HG02885 (cell line): Measurements from ENCODE around the gene MAPT.
"Not testable (repeated sequence)": the region's sequence is repeated elsewhere in the genome, so short reads cannot be mapped to it uniquely, and the experiment has no call there.

Experiments
- ATAC-seq: cut with Tn5 transposase; IDR thresholded peaks from one replicate; pipeline ENCODE4 v1.9.1; 2021; ENCODE audit warnings: mild to moderate bottlenecking; ENCODE audit not compliant: unreplicated experiment, poor library complexity

The MAPT gene

GRCh38 chr17:45895969-45896785 lies 1.8 kb downstream of the MAPT start:
- no peak for ATAC-seq

GRCh38 chr17:45896803-45897693 lies 2.7 kb downstream of the MAPT start:
- ATAC-seq, result no peak

DNA sequence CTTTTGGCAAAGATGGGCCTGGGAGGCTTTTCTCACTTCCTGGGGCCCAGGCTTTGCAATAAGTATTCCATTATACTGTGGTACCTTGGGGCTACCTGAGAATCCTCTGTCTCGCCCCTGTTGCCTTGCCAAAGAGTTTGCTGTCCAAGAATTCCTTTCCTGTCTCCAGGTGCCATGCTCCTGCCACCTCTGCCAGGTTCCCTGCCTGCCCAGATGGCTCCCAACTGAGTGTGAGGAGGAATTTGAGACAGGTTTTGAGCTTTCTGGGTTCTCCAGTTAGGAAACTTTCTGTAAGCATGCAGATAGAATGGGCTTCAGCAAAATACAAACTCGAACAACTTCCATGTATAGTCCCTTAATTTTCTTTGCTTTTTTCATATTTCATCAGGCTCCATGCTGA lies 5.8 kb downstream of the MAPT start:
- ATAC-seq, result no peak

- no peak for ATAC-seq
These were observed 6.5 kb downstream of the MAPT start for GRCh38 chr17:45900723-45901415.

DNA sequence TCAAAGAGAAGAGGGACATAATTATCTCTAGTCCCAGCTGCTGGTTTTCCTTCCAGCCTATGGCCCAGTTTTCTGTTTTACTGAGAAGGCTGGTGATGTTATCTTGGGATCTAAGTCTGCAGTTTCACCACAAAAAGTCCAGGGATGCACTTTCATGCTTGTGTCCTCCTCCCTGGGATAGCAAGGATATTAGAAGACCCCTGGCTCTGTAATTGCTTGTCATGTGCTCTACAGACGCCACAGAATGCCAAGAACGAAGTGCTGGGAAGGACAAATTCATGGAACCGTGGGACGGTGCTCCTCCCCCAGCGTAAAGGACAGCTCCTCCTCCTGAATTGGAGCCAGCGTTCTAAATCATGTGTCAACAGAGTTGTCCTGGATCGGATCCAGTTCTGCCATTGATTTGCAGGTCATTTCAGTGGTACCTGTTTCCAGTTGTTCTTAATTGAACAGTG lies 8.6 kb downstream of the MAPT start:
- ATAC-seq, result no peak

DNA sequence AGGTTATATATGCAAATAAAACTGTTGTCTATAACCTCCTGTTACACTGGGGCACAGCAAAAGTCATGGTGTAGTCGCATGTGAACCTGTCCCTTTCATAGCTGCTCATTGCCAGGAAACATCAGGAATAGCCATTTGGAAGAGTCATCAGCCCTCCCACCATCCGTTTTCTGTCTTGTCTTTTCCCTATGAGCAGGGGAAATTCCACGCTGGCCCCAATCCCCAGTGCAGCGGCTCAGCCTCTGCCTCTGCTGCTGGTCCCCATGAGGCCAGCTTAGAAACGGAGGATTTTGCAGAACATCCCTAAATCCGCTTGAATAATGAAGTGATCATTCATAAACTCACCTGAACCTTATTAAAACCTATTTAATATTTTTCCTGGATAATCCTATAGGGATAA lies 10.5 kb downstream of the MAPT start:
- no peak for ATAC-seq

DNA sequence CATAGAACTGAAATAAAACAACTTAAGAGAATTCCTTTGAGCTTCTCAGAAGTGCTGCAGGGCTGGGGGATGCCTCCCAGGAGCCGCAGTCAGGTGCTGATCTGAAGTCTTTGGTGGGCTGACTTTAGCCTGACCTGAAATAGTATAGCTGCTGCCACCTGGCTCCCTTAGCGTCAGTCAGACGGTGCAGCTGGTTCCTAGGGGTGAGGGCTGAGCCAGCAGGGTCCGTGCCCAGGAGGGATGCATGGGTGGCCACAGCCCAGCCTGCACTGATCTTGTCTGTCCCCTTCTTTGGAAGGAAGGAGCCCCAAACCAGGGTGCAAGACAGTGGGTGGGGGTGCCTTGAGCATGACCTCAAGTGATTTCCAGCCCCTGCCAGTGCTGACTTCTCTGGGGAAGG lies 11.5 kb downstream of the MAPT start:
- no peak for ATAC-seq

DNA sequence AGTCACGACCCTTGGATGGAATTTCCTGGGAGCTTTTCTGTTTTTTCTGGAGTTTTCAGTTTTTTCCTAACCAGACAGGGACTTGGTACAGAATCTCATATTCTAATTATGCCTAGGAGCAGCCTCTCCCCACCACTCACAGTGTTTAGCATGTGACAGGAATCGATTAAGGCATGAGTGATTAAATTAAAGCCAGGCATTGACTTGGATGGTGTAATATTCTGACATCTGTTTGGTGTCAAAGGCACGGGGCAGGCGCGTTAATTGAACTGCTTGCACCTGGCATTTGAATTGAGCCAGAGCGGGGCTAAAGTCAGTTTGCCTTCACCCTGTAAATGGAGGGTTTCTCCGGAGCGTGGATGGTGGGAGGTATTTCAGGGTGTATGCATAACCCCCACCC lies 11.9 kb downstream of the MAPT start:
- no peak for ATAC-seq

DNA sequence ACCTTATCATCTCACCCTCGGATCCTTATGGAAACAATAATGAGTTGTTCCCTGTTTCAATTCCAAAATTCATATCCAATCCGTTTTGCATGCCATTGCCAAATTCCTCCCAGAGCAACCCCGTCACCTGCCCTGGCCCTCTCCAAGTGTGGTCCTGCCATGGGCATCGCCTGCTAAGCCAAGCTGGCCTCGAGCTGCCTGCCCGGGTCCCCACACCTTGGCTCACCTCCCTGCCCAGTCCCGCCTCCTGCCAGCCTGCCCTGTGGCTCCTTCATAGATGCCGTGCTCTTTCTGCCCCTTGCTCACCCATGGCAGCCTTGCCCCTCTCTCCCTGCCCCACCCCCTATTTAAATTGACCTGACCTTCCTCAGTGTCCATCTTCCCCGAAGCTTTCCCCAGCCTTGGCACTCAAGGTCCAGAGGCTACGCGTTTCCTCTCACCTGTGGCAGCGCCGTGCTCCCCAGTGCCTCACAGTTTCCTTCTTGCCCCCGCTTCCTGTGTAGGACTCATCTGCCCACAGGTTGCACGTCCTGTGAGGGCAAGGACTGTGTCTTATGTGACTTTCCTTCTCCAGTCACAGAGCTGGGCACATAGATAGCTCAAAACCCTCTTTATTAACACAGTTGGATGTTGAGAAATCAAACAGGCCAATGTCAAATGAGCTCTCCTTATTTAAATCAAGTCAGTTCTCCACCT lies 12.7 kb downstream of the MAPT start:
- no peak for ATAC-seq

DNA sequence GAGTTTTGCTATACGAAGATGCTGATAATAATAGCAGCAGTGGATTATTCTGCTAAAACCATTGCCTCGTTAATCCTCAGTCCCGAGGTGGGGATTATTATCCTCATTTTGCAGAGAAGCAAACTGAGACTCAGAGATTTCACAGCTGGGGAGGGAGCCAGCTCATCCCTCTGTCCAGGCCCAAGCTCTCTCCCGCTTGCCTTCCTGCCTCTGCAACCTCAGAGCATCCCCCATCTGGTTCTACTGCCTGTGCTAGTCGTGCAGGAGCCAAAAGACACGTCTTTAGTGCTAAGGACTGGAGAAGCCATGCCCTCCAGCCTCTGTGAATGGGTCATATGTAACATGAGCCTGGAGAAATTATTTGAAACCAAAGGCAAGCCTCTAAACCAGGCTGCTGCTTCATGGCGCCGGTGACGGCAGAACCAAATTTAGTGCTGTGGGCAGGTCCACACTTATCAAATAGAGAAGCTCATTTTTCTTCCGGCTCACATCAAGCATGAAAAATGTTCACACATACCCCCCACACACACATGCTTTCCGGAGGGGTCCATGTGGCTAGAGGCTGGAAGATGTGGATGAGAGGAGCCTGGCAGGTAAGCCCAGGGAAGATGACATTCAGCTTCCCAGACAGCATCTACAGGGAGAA lies 13.5 kb downstream of the MAPT start:
- no peak for ATAC-seq

GRCh38 chr17:45908460-45908859 lies 14.1 kb downstream of the MAPT start:
- no peak for ATAC-seq

DNA sequence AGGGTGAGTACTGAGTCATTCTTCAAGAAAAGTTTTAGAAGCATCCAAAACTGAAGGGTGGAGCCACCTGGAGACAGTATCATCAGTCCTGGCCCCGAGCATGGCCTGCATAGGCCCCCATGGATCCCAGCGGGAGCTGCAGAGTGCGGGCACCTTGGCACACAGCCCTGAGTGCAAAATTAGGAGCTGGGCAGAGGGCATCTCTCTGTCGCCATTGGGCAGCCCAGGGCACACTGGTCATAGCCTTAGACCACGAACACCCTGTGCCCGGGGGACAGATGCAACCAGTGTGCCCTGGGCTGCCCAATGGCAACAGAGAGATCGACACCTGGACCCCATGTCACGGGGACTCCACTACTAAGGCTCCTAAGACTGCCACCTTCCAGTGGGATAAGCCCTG lies 14.6 kb downstream of the MAPT start:
- no peak for ATAC-seq

DNA sequence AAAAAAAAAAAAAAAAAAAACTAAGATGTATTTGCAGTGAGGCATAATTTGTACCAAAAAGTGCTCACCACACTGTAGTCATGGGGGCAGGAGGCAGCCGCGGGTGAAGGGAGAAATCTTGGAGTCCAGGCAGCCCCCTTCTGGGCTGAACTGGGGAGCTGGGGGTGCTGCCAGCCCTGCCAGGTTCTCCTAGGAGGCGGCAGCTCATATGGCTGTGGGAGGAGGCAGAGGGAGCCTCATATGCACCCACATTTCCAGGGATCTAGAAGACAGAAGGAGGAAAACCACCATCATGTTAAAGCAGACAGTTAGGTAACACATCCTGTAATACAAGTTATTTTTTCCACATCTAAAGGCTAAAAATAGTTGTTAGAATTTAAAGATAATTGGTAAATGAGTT lies 16.3 kb downstream of the MAPT start:
- no peak for ATAC-seq

- no peak for ATAC-seq
These were observed 18.0 kb downstream of the MAPT start for GRCh38 chr17:45912319-45912718.

DNA sequence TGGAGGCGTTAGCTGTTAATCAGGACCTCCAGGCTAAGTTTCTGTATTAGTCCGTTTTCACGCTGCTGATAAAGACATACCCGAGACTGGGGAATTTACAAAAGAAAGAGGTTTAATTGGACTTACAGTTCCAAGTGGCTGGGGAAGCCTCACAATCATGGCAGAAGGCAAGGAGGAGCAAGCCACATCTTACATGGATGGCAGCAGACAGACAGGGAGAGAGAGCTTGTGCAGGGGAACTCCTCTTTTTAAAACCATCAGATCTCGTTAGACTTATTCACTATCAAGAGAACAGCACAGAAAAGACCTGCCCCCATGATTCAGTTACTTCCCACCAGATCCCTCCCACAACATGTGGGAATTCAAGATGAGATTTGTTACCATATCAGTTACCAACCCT lies 18.7 kb downstream of the MAPT start:
- ATAC-seq, result not testable (repeated sequence)

DNA sequence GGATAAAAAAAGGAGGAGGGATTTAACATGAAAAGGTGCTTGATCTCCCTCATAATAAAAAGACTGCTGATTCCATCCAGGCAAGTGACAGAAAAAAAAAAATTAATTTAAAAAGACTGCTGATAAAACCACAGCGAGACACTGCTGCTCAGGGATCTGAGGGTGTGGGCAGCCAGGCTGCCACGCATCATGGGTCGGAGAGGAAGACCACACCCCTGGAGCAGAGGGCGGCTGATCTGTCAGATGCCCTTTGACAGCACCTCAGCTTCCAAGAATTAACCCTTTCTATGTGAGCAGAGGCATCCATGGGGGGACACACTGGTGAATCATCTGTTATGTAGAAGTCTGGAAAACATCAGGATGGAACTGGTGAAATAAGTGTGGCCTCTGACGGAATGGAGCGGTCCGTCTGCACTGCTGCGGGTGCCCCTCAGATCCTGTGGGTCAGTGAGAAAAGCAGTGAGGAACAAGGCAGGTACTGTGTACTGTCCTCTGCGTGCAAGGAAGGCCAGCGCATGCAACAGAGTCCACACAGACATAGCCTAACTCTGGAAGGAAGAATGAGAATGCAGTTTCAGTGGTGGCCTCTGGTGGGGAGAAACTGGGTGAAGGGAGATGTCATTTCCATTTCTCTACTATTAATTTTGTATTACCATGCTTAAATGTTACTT lies 19.8 kb downstream of the MAPT start:
- no peak for ATAC-seq

DNA sequence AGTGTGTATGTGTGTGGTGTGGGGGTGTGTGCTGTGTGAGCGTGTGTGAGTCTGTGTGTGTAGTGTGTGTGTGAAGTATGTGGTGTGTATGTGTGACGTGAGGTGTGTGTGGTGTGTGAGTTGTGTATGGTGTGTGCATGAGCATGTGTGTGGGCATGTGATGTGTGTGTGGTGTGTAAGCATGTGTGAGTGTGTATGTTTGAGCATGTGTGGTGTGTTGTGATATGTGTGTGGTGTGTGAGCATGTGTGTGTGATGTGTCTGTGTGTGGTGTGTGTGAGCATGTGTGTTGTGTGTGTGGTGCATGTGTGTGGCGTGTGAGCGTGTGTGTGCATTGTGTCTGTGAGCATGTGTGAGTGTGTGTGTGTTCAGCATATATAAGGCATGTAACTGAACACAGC lies 20.9 kb downstream of the MAPT start:
- ATAC-seq, result no peak

DNA sequence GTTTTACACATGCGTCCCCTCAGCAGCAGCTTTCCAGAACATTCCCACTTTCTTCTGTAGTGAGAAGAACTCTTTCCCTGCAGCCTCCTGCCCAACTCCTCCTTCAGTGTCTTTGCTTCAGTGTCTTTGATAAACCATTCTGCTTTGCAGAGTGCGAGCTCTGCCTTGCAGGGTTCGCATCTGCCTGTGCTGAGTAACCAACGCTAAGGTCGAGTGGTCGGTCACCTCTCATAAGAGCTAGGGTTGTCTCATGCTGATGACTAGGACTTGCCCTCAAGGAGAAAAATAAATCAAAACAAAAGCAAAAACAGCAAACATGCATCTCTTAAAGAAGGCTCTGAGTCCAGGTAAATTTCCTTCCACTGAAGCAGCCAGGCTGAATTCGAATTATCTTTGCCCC lies 22.7 kb downstream of the MAPT start:
- no peak for ATAC-seq

GRCh38 chr17:45918241-45918745 lies 23.9 kb downstream of the MAPT start:
- ATAC-seq, result no peak
